Measurements from ENCODE around the gene LRRC75A.

The LRRC75A gene

DNA sequence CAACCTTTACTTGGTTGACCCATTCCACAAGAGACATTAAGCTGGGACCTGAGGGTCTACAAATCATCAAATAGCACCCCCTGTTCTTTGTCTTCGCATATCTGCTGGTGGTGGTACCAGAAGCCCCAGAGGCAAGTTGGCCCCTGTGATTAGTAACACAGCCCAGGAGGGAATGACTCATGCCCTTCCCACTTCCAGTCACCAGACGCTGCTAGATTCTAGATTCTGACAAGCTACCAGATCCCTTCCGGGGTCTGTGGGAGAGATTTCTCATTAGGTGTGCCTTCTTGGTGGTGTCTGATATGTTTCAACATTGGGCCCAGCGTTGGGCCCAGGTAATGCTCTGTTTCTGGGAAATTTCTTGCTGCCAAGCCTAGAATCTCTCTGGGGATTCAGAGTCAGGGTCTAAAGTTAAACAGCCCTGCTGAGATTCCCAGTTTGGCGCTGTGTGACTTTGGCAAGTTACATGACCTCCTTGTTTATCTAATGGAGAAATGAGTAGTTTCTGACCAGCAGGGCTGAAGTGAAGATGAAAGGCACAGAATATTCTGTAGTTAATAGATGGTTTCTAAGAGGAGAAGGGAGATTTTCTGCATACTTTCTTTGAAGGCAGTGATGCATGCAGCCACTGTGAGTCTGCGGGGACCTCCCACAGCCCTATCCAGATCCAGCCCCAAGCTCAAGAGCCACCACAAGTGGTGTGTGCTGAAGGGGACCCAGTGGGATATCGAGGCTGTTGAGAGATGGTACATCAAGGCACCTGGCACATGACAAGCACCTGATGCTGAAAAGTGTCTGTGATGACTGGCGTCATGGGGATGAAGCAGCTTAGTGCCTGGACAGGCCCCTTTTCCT is 72.7 kb downstream of the LRRC75A start:
- Histone ChIP-seq H3K36me3 (replicated peaks; ENCODE audit: low read depth, low read length) (no peaks in the 10 kb centered on the region), H3K4me3 (ENCODE audit: low read length) (peak overlapping the region; percentile 29), H3K4me1 (ENCODE audit: low read length) (peaks cover 39% of the 10 kb centered on the region)

DNA sequence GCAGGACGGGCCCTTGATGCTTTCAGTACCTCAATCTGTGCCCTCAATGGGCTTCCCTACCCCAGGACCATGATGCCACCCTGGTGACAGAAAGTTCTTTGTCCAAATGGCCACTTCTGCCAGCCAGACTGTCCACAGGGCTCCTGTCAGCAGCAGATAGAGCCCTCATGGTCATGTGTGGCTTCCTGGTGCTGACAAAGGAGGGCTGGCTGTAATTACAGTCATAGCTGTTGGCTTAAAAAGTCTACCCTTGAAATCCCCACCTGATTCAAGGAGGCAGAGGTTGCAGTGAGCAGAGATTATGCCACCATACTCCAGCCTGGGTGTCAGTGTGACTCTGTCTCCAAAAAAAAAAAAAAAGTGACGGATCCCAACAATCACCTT is 73.3 kb downstream of the LRRC75A start:
- Histone ChIP-seq H3K4me3 (ENCODE audit: low read length) (peak overlapping the region; percentile 10; the same call in 1 of the 2 replicates), H2AFZ (ENCODE audit: low read depth, low read length) (no peak overlapping the region), H3K79me2 (ENCODE audit: low read length) (peaks cover 19% of the 10 kb centered on the region), H3K4me1 (ENCODE audit: low read length) (peaks cover 39% of the 10 kb centered on the region), H3K9me3 (ENCODE audit: insufficient read depth, low read length) (no peaks in the 10 kb centered on the region), H3K27me3 (ENCODE audit: low read depth, low read length) (no peaks in the 10 kb centered on the region), H3K36me3 (replicated peaks; ENCODE audit: low read depth, low read length) (no peaks in the 10 kb centered on the region), H3K9ac (ENCODE audit: low read length) (peak overlapping the region; percentile 46; the same call in 1 of the 2 replicates), H3K27ac (ENCODE audit: low read length) (peak overlapping the region; percentile 89), H3K4me2 (ENCODE audit: low read length) (peak overlapping the region; percentile 63), H4K20me1 (ENCODE audit: insufficient read depth, low read length) (no peaks in the 10 kb centered on the region)
- no peak for TF ChIP-seq EZH2phosphoT487 (IDR thresholded peaks at IDR 0.05; ENCODE audit: low read depth)
- TF ChIP-seq, protein P1, sequence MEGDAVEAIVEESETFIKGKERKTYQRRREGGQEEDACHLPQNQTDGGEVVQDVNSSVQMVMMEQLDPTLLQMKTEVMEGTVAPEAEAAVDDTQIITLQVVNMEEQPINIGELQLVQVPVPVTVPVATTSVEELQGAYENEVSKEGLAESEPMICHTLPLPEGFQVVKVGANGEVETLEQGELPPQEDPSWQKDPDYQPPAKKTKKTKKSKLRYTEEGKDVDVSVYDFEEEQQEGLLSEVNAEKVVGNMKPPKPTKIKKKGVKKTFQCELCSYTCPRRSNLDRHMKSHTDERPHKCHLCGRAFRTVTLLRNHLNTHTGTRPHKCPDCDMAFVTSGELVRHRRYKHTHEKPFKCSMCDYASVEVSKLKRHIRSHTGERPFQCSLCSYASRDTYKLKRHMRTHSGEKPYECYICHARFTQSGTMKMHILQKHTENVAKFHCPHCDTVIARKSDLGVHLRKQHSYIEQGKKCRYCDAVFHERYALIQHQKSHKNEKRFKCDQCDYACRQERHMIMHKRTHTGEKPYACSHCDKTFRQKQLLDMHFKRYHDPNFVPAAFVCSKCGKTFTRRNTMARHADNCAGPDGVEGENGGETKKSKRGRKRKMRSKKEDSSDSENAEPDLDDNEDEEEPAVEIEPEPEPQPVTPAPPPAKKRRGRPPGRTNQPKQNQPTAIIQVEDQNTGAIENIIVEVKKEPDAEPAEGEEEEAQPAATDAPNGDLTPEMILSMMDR (IDR thresholded peaks at IDR 0.05; ENCODE audit: low read depth, low read length): no peak

More for the DNA sequence above, 72.7 kb downstream of the LRRC75A start:
- H3K27ac ChIP-seq (ENCODE audit: low read length): peak overlapping the region; percentile 89
- H3K4me2 ChIP-seq (ENCODE audit: low read length): peak overlapping the region; percentile 63
- TF ChIP-seq, protein P1 (IDR thresholded peaks at IDR 0.05; ENCODE audit: low read depth, low read length): no peak
- TF ChIP-seq EZH2phosphoT487 (IDR thresholded peaks at IDR 0.05; ENCODE audit: low read depth): no peak
- H4K20me1 ChIP-seq (ENCODE audit: insufficient read depth, low read length): no peaks in the 10 kb centered on the region
- peak overlapping the region; percentile 46; the same call in 1 of the 2 replicates for H3K9ac ChIP-seq (ENCODE audit: low read length)
- H3K27me3 ChIP-seq (ENCODE audit: low read depth, low read length): no peaks in the 10 kb centered on the region
- no peaks in the 10 kb centered on the region for H3K9me3 ChIP-seq (ENCODE audit: insufficient read depth, low read length)
- H2AFZ ChIP-seq (ENCODE audit: low read depth, low read length): no peak overlapping the region
- peaks cover 19% of the 10 kb centered on the region for H3K79me2 ChIP-seq (ENCODE audit: low read length)

DNA sequence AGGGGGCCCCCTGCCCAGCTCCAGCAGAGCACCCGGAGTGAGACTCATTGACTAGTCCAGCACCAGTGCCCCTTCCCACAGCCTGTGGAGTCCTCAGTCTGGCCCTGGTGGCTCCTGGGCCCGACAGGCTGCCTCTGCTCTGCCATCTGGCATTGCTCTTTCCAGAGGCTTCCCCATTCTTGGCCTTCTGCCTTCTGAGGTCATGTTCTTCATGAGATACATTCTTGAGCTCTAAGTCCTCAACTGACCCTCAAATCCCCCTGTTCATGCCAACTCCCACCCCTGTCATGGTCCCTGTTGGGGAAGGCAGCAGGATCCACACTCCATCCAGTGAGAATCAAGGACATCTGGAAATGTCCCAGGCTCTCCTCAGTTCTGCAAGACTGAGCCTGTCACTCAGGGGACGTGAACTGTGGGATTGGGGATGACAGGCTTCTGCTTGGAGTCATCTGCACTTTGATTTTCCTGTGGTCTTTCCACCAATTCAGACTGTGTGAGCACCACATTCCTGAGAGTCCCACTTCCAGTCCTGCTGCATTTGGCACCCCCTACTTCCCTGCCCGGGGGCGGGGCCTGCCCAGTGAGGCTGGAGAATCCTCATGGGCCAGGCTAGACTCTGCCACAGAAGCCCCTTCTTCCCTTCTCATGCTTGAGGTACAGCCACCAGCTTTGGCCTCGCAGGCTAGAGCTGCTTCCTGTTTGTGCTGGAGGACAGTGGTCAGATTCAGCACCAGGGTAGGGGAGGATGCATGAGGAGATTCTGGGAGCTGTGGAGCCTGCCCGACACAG is 73.9 kb downstream of the LRRC75A start:
- Histone ChIP-seq H3K36me3 (replicated peaks; ENCODE audit: low read depth, low read length) (no peaks in the 10 kb centered on the region), H3K4me3 (ENCODE audit: low read length) (no peak overlapping the region), H3K4me2 (ENCODE audit: low read length) (peak overlapping the region; percentile 63), H2AFZ (ENCODE audit: low read depth, low read length) (no peak overlapping the region), H4K20me1 (ENCODE audit: insufficient read depth, low read length) (no peaks in the 10 kb centered on the region), H3K9ac (ENCODE audit: low read length) (peak overlapping the region; percentile 46; the same call in 1 of the 2 replicates), H3K27me3 (ENCODE audit: low read depth, low read length) (no peaks in the 10 kb centered on the region), H3K27ac (ENCODE audit: low read length) (peak overlapping the region; percentile 89), H3K4me1 (ENCODE audit: low read length) (peaks cover 39% of the 10 kb centered on the region), H3K79me2 (ENCODE audit: low read length) (peaks cover 19% of the 10 kb centered on the region), H3K9me3 (ENCODE audit: insufficient read depth, low read length) (no peaks in the 10 kb centered on the region)
- TF ChIP-seq, protein P1 (IDR thresholded peaks at IDR 0.05; ENCODE audit: low read depth, low read length): no peak
- TF ChIP-seq EZH2phosphoT487 (IDR thresholded peaks at IDR 0.05; ENCODE audit: low read depth): no peak

DNA sequence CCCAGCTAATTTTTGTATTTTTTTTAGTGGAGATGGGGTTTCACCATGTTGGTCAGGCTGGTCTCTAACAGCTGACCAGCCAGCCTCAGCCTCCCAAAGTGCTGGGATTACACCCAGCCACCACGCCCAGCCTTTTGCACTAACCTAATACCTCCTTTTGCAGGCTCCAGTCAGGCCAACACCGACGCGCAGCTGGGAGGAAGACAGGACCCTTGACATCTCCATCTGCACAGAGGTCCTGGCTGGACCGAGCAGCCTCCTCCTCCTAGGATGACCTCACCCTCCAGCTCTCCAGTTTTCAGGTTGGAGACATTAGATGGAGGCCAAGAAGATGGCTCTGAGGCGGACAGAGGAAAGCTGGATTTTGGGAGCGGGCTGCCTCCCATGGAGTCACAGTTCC is 74.6 kb downstream of the LRRC75A start:
- TF ChIP-seq EZH2phosphoT487 (IDR thresholded peaks at IDR 0.05; ENCODE audit: low read depth): no peak
- TF ChIP-seq, protein P1 (IDR thresholded peaks at IDR 0.05; ENCODE audit: low read depth, low read length): no peak
- no peak overlapping the region for H2AFZ ChIP-seq (ENCODE audit: low read depth, low read length)
- peaks cover 39% of the 10 kb centered on the region for H3K4me1 ChIP-seq (ENCODE audit: low read length)
- no peaks in the 10 kb centered on the region for H3K36me3 ChIP-seq (replicated peaks; ENCODE audit: low read depth, low read length)
- H4K20me1 ChIP-seq (ENCODE audit: insufficient read depth, low read length): no peaks in the 10 kb centered on the region
- H3K27me3 ChIP-seq (ENCODE audit: low read depth, low read length): no peaks in the 10 kb centered on the region
- H3K9me3 ChIP-seq (ENCODE audit: insufficient read depth, low read length): no peaks in the 10 kb centered on the region
- peaks cover 19% of the 10 kb centered on the region for H3K79me2 ChIP-seq (ENCODE audit: low read length)
- H3K4me3 ChIP-seq (ENCODE audit: low read length): no peak overlapping the region
- H3K9ac ChIP-seq (ENCODE audit: low read length): no peak overlapping the region
- H3K4me2 ChIP-seq (ENCODE audit: low read length): no peak overlapping the region
- no peak overlapping the region for H3K27ac ChIP-seq (ENCODE audit: low read length)

Data from OCI-LY3 (cell line).